H9 (cell line): ENCODE measurements around the gene APLF. TPM values are rescaled to one million over a fixed set of nuclear protein-coding genes. Genes with fewer than 3 reads are reported as not detected.

ENCODE experiments used
- DNase-seq: peaks from one replicate; pipeline ENCODE4 v3.0.0-alpha.2; 2017
- H2AFZ ChIP-seq: one replicate; pipeline ENCODE4 v1.6.1; 2013; ENCODE audit warnings: mild to moderate bottlenecking, low read length, control low read depth, moderate library complexity
- H2AK5ac ChIP-seq: 2 replicates; pipeline ENCODE4 v1.6.1; 2013; ENCODE audit warnings: low read length, control low read depth, mixed read lengths; ENCODE audit not compliant: insufficient read length
- H2BK120ac ChIP-seq: one replicate; pipeline ENCODE4 v1.6.1; 2013; ENCODE audit warnings: low read depth, mild to moderate bottlenecking, low read length, control low read depth, inconsistent platforms; ENCODE audit not compliant: poor library complexity, severe bottlenecking
- H2BK12ac ChIP-seq: 2 replicates; pipeline ENCODE4 v1.6.1; 2013; ENCODE audit warnings: low read length, control low read depth, mixed read lengths, low read depth; ENCODE audit not compliant: insufficient read length
- H2BK15ac ChIP-seq: 2 replicates; pipeline ENCODE4 v1.6.1; 2013; ENCODE audit warnings: low read depth, low read length, control low read depth
- H2BK20ac ChIP-seq: one replicate; pipeline ENCODE4 v1.6.1; 2013; ENCODE audit warnings: low read depth, mild to moderate bottlenecking, low read length, control low read depth, inconsistent platforms; ENCODE audit not compliant: poor library complexity, severe bottlenecking
- H2BK5ac ChIP-seq: 2 replicates; pipeline ENCODE4 v1.6.1; 2013; ENCODE audit warnings: low read length, control low read depth, mixed read lengths; ENCODE audit not compliant: insufficient read length
- H3K14ac ChIP-seq: 2 replicates; pipeline ENCODE4 v1.6.1; 2013; ENCODE audit warnings: low read length, control low read depth; ENCODE audit not compliant: insufficient read depth
- H3K18ac ChIP-seq: 2 replicates; pipeline ENCODE4 v1.6.1; 2013; ENCODE audit warnings: low read depth, mild to moderate bottlenecking, mixed read lengths, low read length, control low read depth; ENCODE audit not compliant: insufficient read length
- H3K23ac ChIP-seq: 2 replicates; pipeline ENCODE4 v1.6.1; 2013; ENCODE audit warnings: low read length, control low read depth, mixed read lengths, low read depth; ENCODE audit not compliant: insufficient read length
- H3K23me2 ChIP-seq: 2 replicates; pipeline ENCODE4 v1.6.1; 2013; ENCODE audit warnings: low read depth, mild to moderate bottlenecking, mixed read lengths, low read length, control low read depth; ENCODE audit not compliant: insufficient read length, poor library complexity, severe bottlenecking
- H3K27ac ChIP-seq: 2 replicates; pipeline ENCODE4 v1.5.1; 2013; ENCODE audit warnings: low read length, control low read depth, mixed read lengths, low read depth; ENCODE audit not compliant: insufficient read length
- H3K27me3 ChIP-seq: 2 replicates; pipeline ENCODE4 v1.6.1; 2013; ENCODE audit warnings: low read length, control low read depth, inconsistent platforms; ENCODE audit not compliant: insufficient read depth
- H3K4ac ChIP-seq: 2 replicates; pipeline ENCODE4 v1.6.1; 2013; ENCODE audit warnings: low read depth, mild to moderate bottlenecking, control low read depth, inconsistent platforms, low read length, moderate library complexity
- H3K4me1 ChIP-seq: 2 replicates; pipeline ENCODE4 v1.6.1; 2013; ENCODE audit warnings: low read length, control low read depth, inconsistent platforms; ENCODE audit not compliant: insufficient read depth
- H3K4me2 ChIP-seq: 2 replicates; pipeline ENCODE4 v1.6.1; 2013; ENCODE audit warnings: low read length, control low read depth, mixed read lengths; ENCODE audit not compliant: insufficient read length, insufficient read depth
- H3K56ac ChIP-seq: 2 replicates; pipeline ENCODE4 v1.6.1; 2013; ENCODE audit warnings: low read depth, mild to moderate bottlenecking, mixed read lengths, low read length, control low read depth; ENCODE audit not compliant: insufficient read length
- H3K79me1 ChIP-seq: 2 replicates; pipeline ENCODE4 v1.6.1; 2013; ENCODE audit warnings: low read depth, mild to moderate bottlenecking, moderate library complexity, low read length, control low read depth, inconsistent platforms; ENCODE audit not compliant: insufficient read depth, poor library complexity, severe bottlenecking
- H3K79me2 ChIP-seq: 2 replicates; pipeline ENCODE4 v1.6.1; 2013; ENCODE audit warnings: low read length, control low read depth, inconsistent platforms; ENCODE audit not compliant: insufficient read depth
- H3K9ac ChIP-seq: 2 replicates; pipeline ENCODE4 v1.6.1; 2013; ENCODE audit warnings: low read length, control low read depth, mixed read lengths; ENCODE audit not compliant: insufficient read length; ENCODE audit errors: extremely low read depth
- H3K9me3 ChIP-seq: one replicate; pipeline ENCODE4 v1.6.1; 2013; ENCODE audit warnings: low read depth, low read length, inconsistent platforms; ENCODE audit not compliant: control insufficient read depth
- H3T11ph ChIP-seq: one replicate; pipeline ENCODE4 v1.6.1; 2013; ENCODE audit warnings: mild to moderate bottlenecking, low read length, control low read depth, inconsistent platforms
- H4K20me1 ChIP-seq: one replicate; pipeline ENCODE4 v1.6.1; 2013; ENCODE audit not compliant: control insufficient read depth, insufficient read length, insufficient read depth
- H4K5ac ChIP-seq: 2 replicates; pipeline ENCODE4 v1.6.1; 2013; ENCODE audit warnings: low read depth, mild to moderate bottlenecking, mixed read lengths, low read length, control low read depth; ENCODE audit not compliant: insufficient read length
- H4K8ac ChIP-seq: replicated peaks from 2 replicates; pipeline ENCODE4 v1.6.1; 2013; ENCODE audit warnings: low read length, control low read depth, mixed read lengths, low read depth; ENCODE audit not compliant: insufficient read length
- H4K91ac ChIP-seq: 2 replicates; pipeline ENCODE4 v1.6.1; 2013; ENCODE audit warnings: low read depth, mild to moderate bottlenecking, moderate library complexity, mixed read lengths, low read length, control low read depth; ENCODE audit not compliant: insufficient read length
- H3K27ac Mint-ChIP-seq, 3 experiments: 2 replicates in 2 of 3; 3 replicates in 1 of 3; pipeline ENCODE4 v1.8.0; 2020 to 2021; ENCODE audit warnings: mixed read lengths in 3 of 3, mild to moderate bottlenecking in 1 of 3, moderate library complexity in 1 of 3
- H3K27me3 Mint-ChIP-seq: 2 replicates; pipeline ENCODE4 v1.8.0; 2021; ENCODE audit warnings: low read depth, mild to moderate bottlenecking, moderate library complexity, mixed read lengths
- H3K36me3 Mint-ChIP-seq, 3 experiments: 2 replicates in 2 of 3; 3 replicates in 1 of 3; pipeline ENCODE4 v1.8.0; 2020 to 2021; ENCODE audit warnings: low read depth in 3 of 3, mixed read lengths in 3 of 3; ENCODE audit not compliant: insufficient read depth in 1 of 3
- H3K4me1 Mint-ChIP-seq, 2 experiments: 2 replicates each; pipeline ENCODE4 v1.8.0; 2020; ENCODE audit warnings: mixed read lengths in 2 of 2
- H3K4me3 Mint-ChIP-seq, 2 experiments: 2 replicates in 1 of 2; 3 replicates in 1 of 2; pipeline ENCODE4 v1.8.0; 2020 to 2021; ENCODE audit warnings: mild to moderate bottlenecking in 2 of 2, mixed read lengths in 2 of 2, moderate library complexity in 1 of 2
- H3K9me3 Mint-ChIP-seq, 2 experiments: 2 replicates in 1 of 2; 3 replicates in 1 of 2; pipeline ENCODE4 v1.8.0; 2020; ENCODE audit warnings: mild to moderate bottlenecking in 2 of 2, mixed read lengths in 2 of 2, moderate library complexity in 1 of 2
- CTCF ChIP-seq: fragments of 200-600 bp; sonication (generic); conservative IDR thresholded peaks from 3 replicates; pipeline ENCODE4 v1.8.0; 2021; ENCODE audit warnings: antibody characterized with exemption, mild to moderate bottlenecking
- WGBS: extraction: QIAGEN DNeasy Blood & Tissue Kit; methylation state at CpG from one replicate; pipeline ENCODE4 v1.1.7; 2013; ENCODE audit warnings: missing lambda C conversion rate, low lambda C conversion rate, mixed read lengths; ENCODE audit not compliant: insufficient read length; ENCODE audit errors: extremely low coverage; 5-methylcytosine and 5-hydroxymethylcytosine counted together
- total RNA-seq: library from RNA; stranded (reverse); gene quantifications from 2 replicates; pipeline ENCODE4 v1.2.1, GENCODE V29; 2021

The APLF gene
- total RNA-seq, 1 experiment from 2014 or later, result 3.7 TPM

GRCh38 chr2:68562934-68563333 lies 95.5 kb downstream of the APLF start:
- Mint-ChIP-seq H3K4me3 (no peak overlapping the region), H3K27ac (no peak overlapping the region), H3K9me3 (no peaks in the 10 kb centered on the region), H3K4me1 (no peaks in the 10 kb centered on the region), H3K27me3 (no peaks in the 10 kb centered on the region), H3K36me3 (no peaks in the 10 kb centered on the region)
- Histone ChIP-seq H3K14ac (no peak overlapping the region), H2BK12ac (no peak overlapping the region), H4K20me1 (no peaks in the 10 kb centered on the region), H2AFZ (no peak overlapping the region), H3K9me3 (no peaks in the 10 kb centered on the region), H3K27ac (no peak overlapping the region), H3K4me2 (no peak overlapping the region), H2AK5ac (no peak overlapping the region), H3K4me1 (no peaks in the 10 kb centered on the region), H4K91ac (no peak overlapping the region), H3K4ac (no peak overlapping the region), H4K8ac (no peak overlapping the region), H2BK15ac (no peak overlapping the region), H2BK5ac (no peak overlapping the region), H2BK20ac (no peak overlapping the region), H3K56ac (no peak overlapping the region), H3T11ph (no peak overlapping the region), H2BK120ac (no peak overlapping the region), H3K9ac (no peak overlapping the region), H3K27me3 (no peaks in the 10 kb centered on the region), H3K79me2 (no peaks in the 10 kb centered on the region), H3K79me1 (no peaks in the 10 kb centered on the region), H3K23ac (no peak overlapping the region), H4K5ac (no peak overlapping the region), H3K23me2 (no peaks in the 10 kb centered on the region), H3K18ac (no peak overlapping the region)
- DNase-seq, result no peak
- no CpG with 5 or more reads among the region's 2 CpGs for WGBS
- TF ChIP-seq CTCF, result no peak
